Retina (tissue), 1 donor: Measurements from ENCODE around the gene GCFC2.
"Not testable (repeated sequence)": the region's sequence is repeated elsewhere in the genome, so short reads cannot be mapped to it uniquely, and the experiment has no call there.

Source experiments
- DNase-seq: peaks from one replicate; pipeline ENCODE4 v3.0.0-alpha.2; 2016

Gene GCFC2

DNA sequence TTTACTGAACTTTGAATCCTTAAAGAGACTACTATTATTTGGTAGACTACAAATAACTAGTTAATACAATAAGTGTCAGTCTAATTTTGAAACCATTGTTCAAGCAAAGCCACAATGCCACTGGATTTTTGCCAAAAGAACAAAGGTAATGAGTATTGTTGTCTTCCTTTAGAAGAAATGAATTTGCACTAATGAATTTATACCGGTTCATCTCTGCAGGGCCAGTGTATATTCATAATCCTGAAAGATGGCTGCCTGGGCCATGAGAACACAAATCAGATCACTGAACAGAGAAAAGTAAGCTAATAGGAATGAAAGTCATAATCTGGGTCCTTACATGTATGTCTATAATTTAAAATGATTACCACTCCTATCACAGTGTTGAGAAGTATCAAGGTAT is 31.2 kb downstream of the GCFC2 start:
- no peak for DNase-seq

DNA sequence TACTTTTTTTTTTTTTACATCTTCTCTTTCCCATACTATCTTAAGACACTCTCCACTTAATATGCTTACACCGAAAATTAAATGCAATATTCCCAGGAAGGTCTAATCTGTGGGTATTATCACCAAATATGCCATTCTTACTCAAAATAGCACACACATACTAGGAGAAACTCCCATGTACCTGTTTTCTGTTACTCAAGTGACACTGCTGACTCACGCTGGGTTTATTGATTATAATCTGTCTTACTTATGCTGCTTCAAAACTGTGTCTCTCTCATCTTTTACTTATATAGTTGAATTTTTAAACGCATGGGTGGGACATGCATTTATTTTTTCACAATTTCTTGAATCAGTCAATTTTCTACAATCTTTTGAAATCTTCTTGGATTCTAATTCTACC is 34.3 kb downstream of the GCFC2 start:
- no peak for DNase-seq

DNA sequence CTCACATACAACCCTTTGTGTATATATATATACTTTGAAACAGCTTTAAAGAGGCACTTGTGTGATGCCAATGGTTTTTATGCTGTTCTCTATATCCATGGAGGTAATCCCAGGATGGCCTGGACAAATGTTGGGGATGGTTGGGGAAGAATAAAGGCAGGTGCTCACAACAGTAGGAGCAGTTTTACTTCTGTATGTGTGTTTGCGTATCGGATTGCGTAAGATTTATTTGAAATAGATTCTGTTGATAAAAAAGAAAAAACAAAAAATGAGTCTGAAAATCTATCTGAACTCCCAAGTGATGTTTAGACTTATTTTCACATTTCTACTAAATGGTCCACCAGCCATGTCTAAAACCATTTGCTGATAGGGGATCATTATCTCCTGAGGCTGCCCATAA is 34.8 kb downstream of the GCFC2 start:
- DNase-seq: no peak

DNA sequence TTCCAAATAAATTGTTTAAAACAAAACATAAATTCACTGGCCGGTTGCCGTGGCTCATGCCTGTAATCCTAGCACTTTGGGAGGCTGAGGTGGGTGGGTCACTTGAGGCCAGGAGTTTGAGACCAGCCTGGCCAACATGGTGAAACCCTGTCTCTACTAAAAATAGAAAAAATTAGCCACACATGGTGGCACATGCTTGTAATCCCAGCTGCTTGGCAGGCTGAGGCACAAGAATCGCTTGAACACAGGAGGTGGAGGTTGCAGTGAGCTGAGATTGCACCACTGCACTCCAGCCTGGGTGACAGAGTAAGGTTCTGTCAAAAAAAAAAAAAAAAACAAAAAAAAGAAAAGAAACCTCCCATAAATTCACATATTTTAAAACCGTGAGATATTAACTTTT is 35.3 kb downstream of the GCFC2 start:
- not testable (repeated sequence) for DNase-seq

DNA sequence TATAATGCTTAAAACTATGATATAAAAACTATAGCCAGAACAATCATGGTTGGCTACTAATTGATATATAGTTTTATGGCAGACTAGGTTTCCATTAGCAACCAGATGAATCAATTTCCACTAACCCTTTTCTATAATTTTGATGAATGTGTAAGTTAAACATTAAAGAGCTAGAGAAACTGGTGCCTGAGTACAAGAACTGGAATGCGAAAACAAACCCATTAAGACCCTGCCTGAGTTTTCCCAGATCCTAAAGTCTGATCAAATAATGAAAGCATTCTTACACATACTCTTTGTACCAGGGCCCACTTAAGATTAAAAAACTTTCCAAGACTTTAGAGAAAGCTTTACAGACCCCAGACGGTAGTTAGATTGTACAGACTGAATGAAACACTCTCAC is 42.8 kb downstream of the GCFC2 start:
- DNase-seq: no peak

DNA sequence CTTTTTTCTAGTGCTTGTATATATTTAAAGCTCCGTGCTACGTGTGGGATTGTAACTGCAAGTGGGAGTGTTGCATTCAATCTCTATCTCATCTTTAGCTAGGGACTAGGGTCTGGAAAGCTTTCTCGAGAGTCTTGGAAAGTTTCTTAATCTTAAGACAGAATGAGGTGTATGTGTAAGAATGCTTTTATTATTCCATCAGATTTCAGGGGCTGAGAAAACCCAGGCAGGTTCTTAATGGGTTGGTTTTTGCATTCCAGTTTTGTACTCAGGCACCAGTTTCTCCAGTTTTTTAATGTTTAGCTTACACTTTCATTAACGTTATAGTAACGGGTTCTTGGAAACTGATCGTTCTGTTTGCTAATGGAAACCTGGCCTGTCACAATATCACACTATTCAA is 43.8 kb downstream of the GCFC2 start:
- no peak for DNase-seq

DNA sequence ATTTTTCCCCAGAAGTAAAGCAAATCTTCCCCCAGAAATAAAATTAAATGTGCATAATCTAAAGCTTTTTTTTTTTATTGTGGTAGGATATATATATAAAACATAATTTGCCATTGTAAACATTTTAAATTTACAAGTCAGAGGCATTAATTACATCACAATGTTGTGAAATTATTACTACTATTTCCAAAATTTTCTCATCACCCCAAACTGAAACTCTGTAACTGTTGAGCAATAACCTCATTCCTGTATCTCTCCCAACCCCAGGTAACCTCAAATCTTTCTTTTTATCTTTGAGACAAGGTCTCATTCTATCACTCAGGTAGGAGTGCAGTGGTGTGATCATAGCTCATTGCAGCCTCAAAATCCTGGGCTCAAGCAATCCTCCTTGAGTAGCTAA is 52.9 kb downstream of the GCFC2 start:
- no peak for DNase-seq

DNA sequence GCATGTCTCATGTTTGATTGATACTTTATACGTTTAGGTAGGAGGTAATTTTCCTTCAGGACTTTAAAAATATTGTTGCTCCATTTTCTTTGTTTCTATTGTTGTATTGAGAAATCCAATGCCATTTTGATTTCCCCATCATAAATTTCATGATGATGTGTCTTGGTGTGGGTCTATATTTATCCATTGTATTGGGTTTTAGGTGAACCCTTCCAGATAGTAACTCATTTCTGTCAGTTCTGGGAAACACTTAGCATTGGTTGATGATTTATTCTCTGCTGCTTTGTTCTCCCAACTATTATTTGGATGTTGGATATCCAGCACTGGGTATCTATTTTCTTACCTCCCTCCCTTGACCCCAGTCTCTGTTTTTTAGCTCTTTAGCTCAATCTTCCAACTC is 54.2 kb downstream of the GCFC2 start:
- no peak for DNase-seq

DNA sequence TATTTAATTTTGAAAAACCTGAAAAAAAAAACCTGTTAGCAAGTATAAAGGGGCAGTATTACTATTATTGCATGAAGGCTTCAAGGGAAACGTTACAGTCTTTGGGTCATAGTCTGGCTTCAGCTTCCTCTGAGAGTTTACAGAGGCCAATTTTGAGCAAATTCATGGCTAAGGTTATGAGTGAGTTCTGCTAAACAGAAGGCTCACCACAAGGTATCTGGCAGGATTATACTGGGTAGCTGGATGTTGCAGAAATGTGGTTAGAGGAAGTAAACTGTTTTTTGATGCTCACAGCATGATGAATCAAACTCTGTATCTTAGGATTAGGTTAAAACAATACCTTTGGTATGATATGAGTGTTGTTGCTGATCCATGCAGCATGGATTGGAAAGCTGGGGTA is 54.9 kb downstream of the GCFC2 start:
- DNase-seq: no peak

DNA sequence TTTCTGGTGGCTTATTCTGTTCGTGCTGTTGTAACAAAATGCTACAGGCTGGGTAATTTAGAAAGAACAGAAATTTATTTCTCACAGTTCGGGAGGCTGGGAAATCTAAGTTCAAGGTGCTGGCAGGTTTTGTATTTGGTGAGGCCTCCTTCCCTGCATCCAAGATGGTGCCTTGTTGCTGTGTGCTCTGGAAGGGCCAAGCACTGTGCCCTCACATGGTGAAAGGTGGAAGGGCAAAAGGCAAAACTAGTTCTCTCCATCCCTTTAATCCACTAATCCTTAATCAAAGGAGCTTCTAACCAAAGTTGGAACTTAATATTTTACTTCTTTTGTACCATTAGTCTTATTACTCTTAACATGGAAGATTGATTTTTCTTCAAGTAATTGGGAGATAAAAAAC is 56.7 kb downstream of the GCFC2 start:
- DNase-seq: no peak

DNA sequence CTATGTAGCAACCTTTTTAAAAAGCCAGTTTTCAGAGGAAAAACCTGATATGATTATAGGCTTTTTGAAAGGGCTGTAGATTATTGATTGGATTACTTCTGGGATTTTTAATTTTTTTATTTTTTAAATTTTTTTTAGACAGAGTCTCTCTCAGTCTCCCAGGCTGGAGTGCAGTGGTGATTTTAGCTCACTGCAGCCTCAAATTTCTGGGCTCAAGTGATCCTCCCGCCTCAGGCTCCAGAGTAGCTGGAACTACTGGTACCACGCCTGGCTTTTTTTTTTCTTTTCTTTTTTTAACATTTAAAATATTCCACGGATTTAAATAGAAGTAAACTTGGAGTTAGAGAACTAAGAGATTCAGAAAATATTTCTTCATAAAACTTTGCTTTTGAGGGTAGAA is 62.9 kb downstream of the GCFC2 start:
- no peak for DNase-seq

DNA sequence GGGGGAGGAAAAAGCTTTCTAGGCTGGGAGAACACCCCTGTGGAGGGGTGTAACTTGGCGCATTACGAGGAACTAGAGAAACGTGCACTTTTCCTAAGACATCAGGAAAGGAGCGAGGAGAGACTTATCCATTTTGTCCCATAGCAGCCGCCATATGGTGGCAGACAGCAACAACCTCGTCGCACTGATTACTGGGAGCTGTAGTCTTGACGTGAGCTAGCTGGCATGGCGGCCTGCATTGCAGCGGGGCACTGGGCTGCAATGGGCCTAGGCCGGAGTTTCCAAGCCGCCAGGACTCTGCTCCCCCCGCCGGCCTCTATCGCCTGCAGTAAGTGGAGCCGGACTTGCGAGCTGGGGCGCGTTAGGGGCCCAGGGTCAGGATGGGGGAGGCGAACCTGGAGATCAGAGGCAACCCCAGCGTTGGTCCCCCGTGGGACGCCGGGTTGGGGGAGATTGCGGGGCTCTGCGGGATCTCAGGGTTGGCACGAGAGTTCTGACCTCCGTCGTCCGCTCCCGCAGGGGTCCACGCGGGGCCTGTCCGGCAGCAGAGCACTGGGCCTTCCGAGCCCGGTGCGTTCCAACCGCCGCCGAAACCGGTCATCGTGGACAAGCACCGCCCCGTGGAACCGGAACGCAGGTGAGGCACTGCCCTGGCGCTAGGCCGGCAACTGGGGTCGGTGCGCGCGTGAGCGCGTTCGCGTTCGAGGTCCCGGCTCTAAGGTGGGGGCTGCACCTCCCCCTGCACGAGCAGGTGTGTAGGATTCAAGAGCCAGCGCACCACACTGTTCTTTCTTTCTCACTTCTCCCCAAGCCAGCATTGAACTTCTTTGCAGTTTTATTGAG is 63.9 kb downstream of the GCFC2 start, which contains the start of gene MRPL19:
TSS of gene MRPL19 (plus strand) at position 201 of the 843 bp plus-strand sequence. CDS start at position 226, 25 bp downstream.
- peak; percentile 92 for DNase-seq

DNA sequence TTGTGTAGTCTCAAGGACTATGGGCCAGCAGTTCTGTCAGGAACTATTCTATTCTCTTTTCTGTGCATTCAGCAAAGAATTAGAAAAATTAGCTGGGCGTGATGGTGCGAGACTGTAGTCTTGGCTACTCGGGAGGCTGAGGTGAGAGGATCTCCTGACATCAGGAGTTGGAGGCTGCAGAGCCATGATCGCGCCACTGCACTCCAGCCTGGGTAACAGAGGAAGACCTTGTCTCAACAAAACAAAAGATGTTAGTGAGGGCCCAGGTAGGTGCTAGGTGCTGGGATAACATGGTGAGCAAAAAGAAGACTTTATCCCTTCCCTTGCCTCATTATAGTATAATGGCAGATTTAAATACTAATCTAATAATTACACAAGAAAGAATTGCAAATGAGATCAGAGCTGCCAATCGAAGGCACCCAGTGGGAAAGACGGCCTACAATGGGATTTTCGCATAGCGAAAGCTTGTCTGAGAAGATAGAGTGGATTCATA is 64.6 kb downstream of the GCFC2 start:
- no peak for DNase-seq

DNA sequence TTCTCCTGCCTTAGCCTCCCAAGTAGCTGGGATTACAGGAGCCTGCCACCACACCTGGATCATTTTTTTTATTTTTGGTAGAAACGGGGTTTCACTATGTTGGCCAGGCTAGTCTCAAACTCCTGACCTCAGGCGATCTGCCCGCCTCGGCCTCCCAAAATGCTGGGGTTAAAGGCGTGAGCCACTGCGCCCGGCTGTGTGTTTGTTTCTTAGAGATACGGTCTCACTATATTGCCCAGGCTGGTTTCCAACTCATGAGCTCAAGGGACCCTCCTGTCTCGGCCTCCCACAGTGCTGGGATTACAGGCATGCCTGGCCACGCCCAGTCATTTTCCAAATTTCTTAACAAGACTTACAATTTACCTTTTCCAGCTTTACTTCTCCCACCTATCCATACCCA is 65.1 kb downstream of the GCFC2 start:
- DNase-seq: no peak

DNA sequence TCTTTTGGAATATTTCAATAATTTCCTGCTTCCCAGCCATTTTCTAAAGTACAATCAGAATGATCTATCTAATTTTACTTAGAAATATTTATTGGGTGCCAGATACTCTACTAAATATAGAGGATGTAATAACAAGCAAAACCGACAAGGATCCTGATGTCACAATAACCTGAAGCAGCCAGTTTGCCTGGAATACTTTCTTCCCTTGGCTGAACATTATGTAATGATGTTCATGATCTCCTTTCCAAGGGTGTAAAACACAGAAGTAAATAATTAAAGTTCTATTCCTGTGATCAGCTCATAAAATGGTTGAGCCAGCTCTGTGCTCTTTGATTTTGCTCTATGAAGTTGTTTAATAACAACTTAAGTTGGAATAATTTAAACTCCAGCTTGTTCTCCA is 66.7 kb downstream of the GCFC2 start:
- no peak for DNase-seq

DNA sequence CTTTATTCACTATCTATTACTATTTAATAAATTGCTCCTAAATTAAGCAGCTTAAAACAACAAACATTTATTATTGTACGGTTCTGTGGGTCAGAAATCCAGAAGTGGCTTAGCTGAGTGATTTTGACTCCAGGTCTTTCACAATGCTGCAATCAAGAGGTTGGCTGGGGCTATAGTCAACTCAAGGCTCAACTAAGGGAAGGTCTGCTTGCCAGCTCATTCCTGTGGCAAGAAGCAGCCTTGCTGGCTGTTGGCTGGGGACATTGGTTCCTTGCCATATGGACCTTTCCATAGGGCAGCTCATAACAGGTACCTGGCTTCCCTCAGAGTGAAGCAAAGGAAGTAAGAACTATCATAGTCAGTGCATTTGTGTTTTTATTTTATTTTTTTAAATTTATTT is 69.1 kb downstream of the GCFC2 start:
- DNase-seq: no peak

DNA sequence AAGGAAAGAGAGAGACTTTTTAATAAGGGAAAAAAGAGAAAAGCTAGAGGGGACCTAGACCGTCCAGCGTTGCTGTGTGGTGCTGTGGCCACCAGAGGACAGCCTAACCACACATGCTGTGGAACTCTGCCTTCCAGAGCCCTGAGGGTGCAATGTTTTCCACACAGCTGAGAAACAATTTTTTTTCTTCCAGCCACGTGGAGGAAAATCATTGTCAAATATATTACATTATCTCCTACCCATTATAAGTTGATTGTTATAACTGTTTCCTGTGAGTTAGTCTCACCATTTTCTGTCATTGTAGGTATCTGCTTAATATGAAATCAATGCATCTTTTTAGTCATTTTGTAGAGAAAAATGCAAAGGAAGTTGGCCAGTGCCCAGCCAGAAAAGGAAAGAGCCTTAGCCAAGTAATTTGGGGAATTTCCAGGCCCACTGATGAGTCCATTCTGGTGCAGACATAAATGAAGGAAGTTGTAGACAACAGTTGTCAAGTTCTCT is 70.0 kb downstream of the GCFC2 start:
- DNase-seq: peak; percentile 64

DNA sequence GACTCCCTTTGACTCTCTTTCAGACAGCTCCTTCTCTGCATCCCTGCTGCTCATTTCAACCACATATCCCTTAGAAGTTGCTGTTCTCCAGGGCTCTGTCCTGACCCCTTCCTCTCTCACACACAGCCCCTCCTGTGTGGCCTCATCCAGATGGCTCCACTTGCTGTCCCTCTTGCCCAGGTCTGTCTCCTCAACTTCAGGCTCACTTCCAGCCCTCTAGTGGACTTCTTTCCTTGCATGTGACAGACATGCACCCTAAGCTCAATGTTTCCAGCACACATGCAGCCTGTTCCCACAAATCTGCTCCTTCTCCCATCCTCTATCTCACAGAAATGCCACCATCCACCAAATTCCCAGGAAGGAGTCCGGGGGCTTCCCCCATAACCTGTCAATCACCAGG is 73.1 kb downstream of the GCFC2 start:
- peak; percentile 6 for DNase-seq

DNA sequence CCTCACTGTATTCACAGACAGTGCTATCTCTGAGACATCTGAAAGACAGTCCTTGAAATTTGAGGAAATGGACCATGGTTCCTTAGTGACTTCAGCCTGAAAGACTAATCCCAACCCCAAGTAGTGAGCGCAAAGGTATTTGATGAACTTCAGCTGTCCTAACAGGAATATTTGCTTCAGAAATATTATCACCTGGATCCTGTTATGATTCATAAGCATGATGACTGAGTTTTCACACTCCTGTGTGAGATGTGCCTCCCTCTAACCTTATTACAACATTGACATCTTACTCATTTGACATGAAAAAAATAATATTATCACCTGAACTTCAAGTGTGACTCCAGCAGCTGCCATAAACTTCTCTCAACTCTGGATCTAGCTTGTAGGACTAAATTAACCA is 75.8 kb downstream of the GCFC2 start:
- no peak for DNase-seq

DNA sequence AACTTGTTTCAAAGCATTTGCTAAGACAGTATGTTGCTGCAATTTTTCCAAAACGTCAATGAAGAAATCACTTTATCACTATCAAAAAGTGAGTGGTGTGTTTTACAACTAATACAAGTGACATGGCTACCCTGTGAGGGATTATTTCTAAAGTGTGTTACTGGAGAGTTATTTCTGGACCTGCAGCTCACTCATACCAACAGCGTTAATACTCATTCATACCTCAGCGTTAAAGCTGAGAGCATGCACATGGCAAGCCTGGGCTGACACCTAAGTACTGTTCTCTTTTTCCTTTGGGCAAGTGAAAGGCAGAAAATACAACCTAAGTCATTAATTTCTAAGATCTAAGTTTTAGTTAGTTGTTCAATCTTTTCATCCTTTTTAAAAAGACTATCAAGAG is 77.1 kb downstream of the GCFC2 start:
- no peak for DNase-seq

DNA sequence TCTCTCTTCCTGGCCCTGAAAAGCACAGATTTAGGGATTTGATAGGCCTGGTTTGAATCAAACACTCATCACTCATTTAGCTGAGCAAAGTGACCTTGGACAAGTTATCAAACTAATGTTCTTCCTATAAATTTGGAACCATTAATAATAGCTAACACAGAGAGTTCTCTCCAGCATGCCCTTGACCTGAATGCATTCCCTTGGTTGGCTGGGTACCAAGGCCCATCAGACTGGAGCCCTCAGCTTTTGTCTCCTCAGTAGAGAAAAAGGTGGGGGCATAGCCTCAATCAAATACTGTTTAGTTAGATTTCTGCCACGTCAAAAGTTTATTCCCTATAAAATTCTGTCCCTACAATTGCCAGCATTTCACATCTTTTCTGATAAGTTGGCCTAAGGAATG is 77.9 kb downstream of the GCFC2 start:
- DNase-seq: no peak

DNA sequence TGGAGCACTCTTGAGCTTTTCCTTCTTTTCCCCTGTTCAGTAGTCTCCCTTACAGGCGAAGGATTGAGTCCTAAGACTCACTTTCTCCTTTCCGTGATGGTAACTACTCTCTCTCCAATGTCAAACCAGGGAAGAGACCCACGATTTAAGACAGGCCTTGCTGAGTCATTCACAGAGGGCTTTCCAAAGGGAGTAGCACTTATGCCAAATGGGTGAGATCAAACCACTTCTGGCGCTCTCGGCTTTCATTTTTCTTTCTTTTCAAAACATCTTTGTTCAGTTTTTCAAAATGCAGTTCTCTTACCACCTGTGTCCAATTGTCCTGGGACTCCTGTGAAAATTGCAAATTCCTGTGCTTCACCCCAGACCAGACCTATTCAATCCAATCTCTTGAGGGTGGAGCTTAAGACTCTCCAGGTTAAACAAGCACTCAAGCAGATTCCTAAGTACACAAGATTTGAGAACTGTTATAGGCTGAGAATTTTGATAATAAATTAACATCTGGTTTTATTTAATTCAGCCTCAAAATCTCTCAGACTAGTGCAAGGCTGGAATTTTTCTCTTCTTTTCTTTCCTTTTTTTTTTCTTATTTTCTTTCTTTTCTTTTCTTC is 78.5 kb downstream of the GCFC2 start:
- no peak for DNase-seq

DNA sequence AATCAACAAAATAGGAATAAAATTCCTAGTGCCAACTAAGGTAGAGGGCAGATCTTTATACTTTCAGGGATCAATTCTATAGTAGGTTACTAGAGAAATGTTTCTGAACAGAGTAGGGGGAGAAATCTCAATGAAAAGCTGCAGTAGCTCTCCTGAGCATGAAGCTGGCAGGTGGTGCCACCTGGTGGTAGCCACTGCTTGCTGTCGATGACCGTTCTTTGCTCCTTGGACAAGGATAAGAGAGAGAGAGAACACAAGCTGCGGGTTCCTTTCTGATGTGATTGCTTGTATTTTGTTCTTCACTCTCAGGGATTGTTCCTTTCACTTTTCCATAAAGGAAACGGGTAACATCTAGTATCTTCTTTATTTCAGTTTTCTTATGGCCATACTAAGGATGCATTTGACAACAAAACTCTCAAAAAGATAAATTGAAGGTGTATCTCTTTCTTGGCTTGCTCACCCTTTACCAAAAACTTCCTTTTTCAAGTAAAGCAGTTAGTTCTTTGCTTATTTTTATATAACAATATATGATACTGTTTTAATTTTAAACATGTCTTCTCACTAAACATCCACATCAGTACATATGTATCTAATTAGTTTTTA is 82.7 kb downstream of the GCFC2 start:
- peak; percentile 76 for DNase-seq

DNA sequence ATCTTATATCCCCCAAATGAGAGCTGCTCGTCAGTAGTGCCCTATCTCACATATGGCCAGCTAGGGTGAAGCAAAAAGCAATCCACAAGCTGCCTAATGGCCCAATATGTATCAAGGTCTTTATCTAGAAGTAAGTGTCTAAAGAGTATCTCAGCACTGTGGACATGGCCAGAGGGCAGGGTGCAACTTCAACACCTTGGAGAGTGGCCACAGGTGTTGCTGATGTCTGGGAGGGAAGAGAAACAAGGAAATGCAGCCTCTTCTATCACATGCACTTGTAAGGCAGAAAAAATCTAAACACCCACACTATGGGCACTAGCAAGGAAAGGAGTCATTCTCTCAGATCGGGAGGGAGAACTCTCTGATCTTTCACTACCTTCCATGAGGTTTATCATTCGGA is 87.8 kb downstream of the GCFC2 start:
- no peak for DNase-seq
